ENCODE measurements around the gene P2RY8. TPM values are rescaled to one million over a fixed set of nuclear protein-coding genes. Genes with fewer than 3 reads are reported as not detected.

P2RY8 gene
- total RNA-seq, 2 experiments from 2014 or later = 27.5 to 28.3 TPM

- Mint-ChIP-seq H3K36me3 (ENCODE audit: low read depth) (no peaks in the 10 kb centered on the region), H3K9me3 (no peaks in the 10 kb centered on the region), H3K27me3 (no peaks in the 10 kb centered on the region), H3K27ac (peak overlapping the region; percentile 19), H3K4me3 (no peak overlapping the region), H3K4me1 (ENCODE audit: low read depth) (peaks cover 14% of the 10 kb centered on the region)
- intact Hi-C loops (cut with micrococcal nuclease) = loop anchor here (2.0 to 10.0 kb wide), 3 partner anchors 81 to 729 kb away; partner anchors contain the start of gene P2RY8
- TF ChIP-seq CTCF (IDR thresholded peaks at IDR 0.05) = no peak
- no peak for ATAC-seq
- ChIA-PET CTCF (no interaction called here), POLR2A (no interaction called here)
- DNase-seq = no peak
These were observed 81.1 kb downstream of the P2RY8 start for GRCh38 chrX:1455948-1456280.

GRCh38 chrX:1453951-1454785 is 82.8 kb downstream of the P2RY8 start:
- intact Hi-C loops (cut with micrococcal nuclease) = loop anchor here (2.0 to 10.0 kb wide), 3 partner anchors 83 to 731 kb away; partner anchors contain the start of gene P2RY8
- Mint-ChIP-seq H3K36me3 (ENCODE audit: low read depth) (peaks cover 10% of the 10 kb centered on the region), H3K9me3 (peaks cover 9% of the 10 kb centered on the region), H3K27me3 (no peaks in the 10 kb centered on the region), H3K4me3 (peak overlapping the region; percentile 47), H3K27ac (peak overlapping the region; percentile 48), H3K4me1 (ENCODE audit: low read depth) (peaks cover 21% of the 10 kb centered on the region)
- peak; percentile 96 for TF ChIP-seq CTCF (IDR thresholded peaks at IDR 0.05)
- peak; percentile 95 for DNase-seq
- peak; percentile 43 for ATAC-seq
- ChIA-PET POLR2A (no interaction called here), CTCF (no interaction called here)

GRCh38 chrX:1453395-1453783 is 83.6 kb downstream of the P2RY8 start:
- peak overlapping the region; percentile 95 for H3K27ac Mint-ChIP-seq
- no peaks in the 10 kb centered on the region for H3K27me3 Mint-ChIP-seq
- H3K4me3 Mint-ChIP-seq = peak overlapping the region; percentile 84
- ChIA-PET POLR2A (no interaction called here), CTCF (no interaction called here)
- peaks cover 28% of the 10 kb centered on the region for H3K4me1 Mint-ChIP-seq (ENCODE audit: low read depth)
- peaks cover 17% of the 10 kb centered on the region for H3K9me3 Mint-ChIP-seq
- intact Hi-C loops (cut with micrococcal nuclease) = loop anchor here (5.0 to 10.0 kb wide), 2 partner anchors 209 to 731 kb away; no protein-coding TSS in a partner anchor
- DNase-seq (no peak), ATAC-seq (peak; percentile 5)
- peaks cover 18% of the 10 kb centered on the region for H3K36me3 Mint-ChIP-seq (ENCODE audit: low read depth)
- no peak for TF ChIP-seq CTCF (IDR thresholded peaks at IDR 0.05)

GRCh38 chrX:1452516-1453394 is 84.2 kb downstream of the P2RY8 start, which contains the start of gene ASMTL:
ASMTL (minus strand) TSS chrX:1452909; CDS start chrX:1452840, 69 bp downstream.
- POLR2A ChIA-PET = no interaction called here
- intact Hi-C loops (cut with micrococcal nuclease) = loop anchor here (5.0 to 10.0 kb wide), 2 partner anchors 210 to 732 kb away; no protein-coding TSS in a partner anchor
- TF ChIP-seq CTCF (IDR thresholded peaks at IDR 0.05) = no peak
- Mint-ChIP-seq H3K4me1 (ENCODE audit: low read depth) (peaks cover 31% of the 10 kb centered on the region), H3K36me3 (ENCODE audit: low read depth) (peaks cover 24% of the 10 kb centered on the region), H3K27ac (peak within 1 kb of the TSS; percentile 95), H3K27me3 (no peaks in the 10 kb centered on the region), H3K4me3 (peak within 1 kb of the TSS; percentile 84), H3K9me3 (peaks cover 23% of the 10 kb centered on the region)
- ATAC-seq (peak; percentile 85), DNase-seq (peak; percentile 100)
- CTCF ChIA-PET = no interaction called here

All from activated CD8-positive, alpha-beta T cell treated with anti-CD3 and anti-CD28 coated beads for 36 hours (primary cell).